GM18505 (cell line): Measurements from ENCODE around the gene ENPP3.

ENCODE experiments used
- ATAC-seq: cut with Tn5 transposase; IDR thresholded peaks from one replicate; pipeline ENCODE4 v1.9.1; 2021; ENCODE audit not compliant: unreplicated experiment
- POLR2A ChIP-seq: IDR thresholded peaks from 4 replicates; pipeline ENCODE4 v1.6.1; 2011; ENCODE audit warnings: borderline replicate concordance; ENCODE audit not compliant: insufficient read depth, insufficient read length; ENCODE audit errors: extremely low read depth

The ENPP3 gene

GRCh38 chr6:131654326-131654725 lies 17.2 kb downstream of the ENPP3 start:
- ATAC-seq = no peak
- TF ChIP-seq POLR2A = no peak

GRCh38 chr6:131655387-131655786 lies 18.3 kb downstream of the ENPP3 start:
- no peak for ATAC-seq
- no peak for TF ChIP-seq POLR2A

GRCh38 chr6:131655951-131656350 lies 18.8 kb downstream of the ENPP3 start:
- no peak for TF ChIP-seq POLR2A
- ATAC-seq = no peak

- ATAC-seq = no peak
Observed at GRCh38 chr6:131656667-131657066, 19.6 kb downstream of the ENPP3 start.

GRCh38 chr6:131657222-131657621 lies 20.1 kb downstream of the ENPP3 start:
- ATAC-seq = no peak
- TF ChIP-seq POLR2A = no peak

More at GRCh38 chr6:131656667-131657066, 19.6 kb downstream of the ENPP3 start:
- no peak for TF ChIP-seq POLR2A

GRCh38 chr6:131657630-131658111 lies 20.6 kb downstream of the ENPP3 start:
- TF ChIP-seq POLR2A = no peak
- ATAC-seq = no peak

GRCh38 chr6:131658287-131658686 lies 21.2 kb downstream of the ENPP3 start:
- no peak for ATAC-seq
- no peak for TF ChIP-seq POLR2A

GRCh38 chr6:131660195-131660594 lies 23.1 kb downstream of the ENPP3 start:
- TF ChIP-seq POLR2A = no peak
- no peak for ATAC-seq

- TF ChIP-seq POLR2A = no peak
- no peak for ATAC-seq
Observed at GRCh38 chr6:131663578-131664165, 26.6 kb downstream of the ENPP3 start.

GRCh38 chr6:131669891-131670290 lies 32.8 kb downstream of the ENPP3 start:
- ATAC-seq = no peak
- TF ChIP-seq POLR2A = no peak

- no peak for ATAC-seq
Observed at GRCh38 chr6:131673184-131673583, 36.1 kb downstream of the ENPP3 start.

GRCh38 chr6:131678442-131678841 lies 41.3 kb downstream of the ENPP3 start:
- no peak for TF ChIP-seq POLR2A
- no peak for ATAC-seq

More at GRCh38 chr6:131673184-131673583, 36.1 kb downstream of the ENPP3 start:
- TF ChIP-seq POLR2A = no peak

GRCh38 chr6:131680868-131681267 lies 43.8 kb downstream of the ENPP3 start:
- no peak for TF ChIP-seq POLR2A

GRCh38 chr6:131681585-131681984 lies 44.5 kb downstream of the ENPP3 start:
- ATAC-seq = no peak
- TF ChIP-seq POLR2A = no peak

More at GRCh38 chr6:131680868-131681267, 43.8 kb downstream of the ENPP3 start:
- ATAC-seq = no peak

GRCh38 chr6:131682442-131682841 lies 45.3 kb downstream of the ENPP3 start:
- no peak for ATAC-seq
- TF ChIP-seq POLR2A = no peak

- TF ChIP-seq POLR2A = no peak
- peak; percentile 72 for ATAC-seq
Observed at GRCh38 chr6:131683479-131683878, 46.4 kb downstream of the ENPP3 start.

GRCh38 chr6:131685266-131685780 lies 48.2 kb downstream of the ENPP3 start:
- peak; percentile 56 for ATAC-seq
- TF ChIP-seq POLR2A = no peak
